ENCODE data around the gene AMOTL2.

AMOTL2 gene

DNA sequence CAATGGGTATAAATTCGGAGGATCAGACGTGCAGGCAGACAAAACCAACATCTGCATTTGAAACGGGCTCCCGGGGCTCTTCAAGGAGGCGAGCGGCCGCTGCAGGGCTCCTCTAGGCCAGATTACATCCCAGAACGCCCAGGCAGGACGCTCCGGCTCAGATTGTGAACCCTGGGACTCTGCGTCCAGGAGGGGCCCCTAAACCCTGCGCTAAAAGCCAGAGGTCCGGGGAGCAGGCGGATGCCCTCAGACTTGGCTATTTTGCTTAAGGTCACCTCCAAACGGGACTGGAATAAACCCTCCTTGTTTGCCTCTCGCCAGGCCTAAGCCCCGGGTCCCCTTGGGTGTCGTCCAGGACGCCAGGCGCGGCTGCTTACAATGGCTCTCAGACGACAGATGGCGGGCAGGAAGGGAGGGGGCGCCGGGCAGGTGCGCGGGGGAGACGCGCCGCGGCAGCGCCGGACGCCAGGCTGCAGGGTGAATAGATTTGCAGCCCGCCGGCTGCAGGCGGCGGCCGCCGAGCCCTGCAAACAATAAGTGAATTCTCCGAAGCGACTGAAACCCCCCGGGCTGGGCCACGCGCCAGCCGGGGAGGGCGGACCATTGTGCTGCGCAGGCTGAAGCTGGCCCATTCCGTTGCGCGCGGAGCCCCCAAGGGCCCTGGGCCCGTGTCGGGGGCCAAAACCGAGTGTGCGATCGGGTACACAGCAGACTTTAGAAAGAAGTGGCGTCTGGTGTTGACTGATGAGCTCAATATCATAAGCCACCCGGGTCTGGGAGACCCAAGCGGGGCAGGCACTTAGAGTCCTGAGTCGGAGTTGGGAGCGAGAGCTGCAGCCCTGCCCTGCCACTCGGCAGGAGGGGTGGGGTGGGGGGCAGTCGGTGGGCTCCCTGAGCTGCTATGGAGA lies 32.3 kb upstream of the AMOTL2 start:
- TF ChIP-seq, protein P1, sequence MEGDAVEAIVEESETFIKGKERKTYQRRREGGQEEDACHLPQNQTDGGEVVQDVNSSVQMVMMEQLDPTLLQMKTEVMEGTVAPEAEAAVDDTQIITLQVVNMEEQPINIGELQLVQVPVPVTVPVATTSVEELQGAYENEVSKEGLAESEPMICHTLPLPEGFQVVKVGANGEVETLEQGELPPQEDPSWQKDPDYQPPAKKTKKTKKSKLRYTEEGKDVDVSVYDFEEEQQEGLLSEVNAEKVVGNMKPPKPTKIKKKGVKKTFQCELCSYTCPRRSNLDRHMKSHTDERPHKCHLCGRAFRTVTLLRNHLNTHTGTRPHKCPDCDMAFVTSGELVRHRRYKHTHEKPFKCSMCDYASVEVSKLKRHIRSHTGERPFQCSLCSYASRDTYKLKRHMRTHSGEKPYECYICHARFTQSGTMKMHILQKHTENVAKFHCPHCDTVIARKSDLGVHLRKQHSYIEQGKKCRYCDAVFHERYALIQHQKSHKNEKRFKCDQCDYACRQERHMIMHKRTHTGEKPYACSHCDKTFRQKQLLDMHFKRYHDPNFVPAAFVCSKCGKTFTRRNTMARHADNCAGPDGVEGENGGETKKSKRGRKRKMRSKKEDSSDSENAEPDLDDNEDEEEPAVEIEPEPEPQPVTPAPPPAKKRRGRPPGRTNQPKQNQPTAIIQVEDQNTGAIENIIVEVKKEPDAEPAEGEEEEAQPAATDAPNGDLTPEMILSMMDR (IDR thresholded peaks at IDR 0.05; ENCODE audit: borderline replicate concordance, insufficient read depth, low read depth, low read length) = no peak

DNA sequence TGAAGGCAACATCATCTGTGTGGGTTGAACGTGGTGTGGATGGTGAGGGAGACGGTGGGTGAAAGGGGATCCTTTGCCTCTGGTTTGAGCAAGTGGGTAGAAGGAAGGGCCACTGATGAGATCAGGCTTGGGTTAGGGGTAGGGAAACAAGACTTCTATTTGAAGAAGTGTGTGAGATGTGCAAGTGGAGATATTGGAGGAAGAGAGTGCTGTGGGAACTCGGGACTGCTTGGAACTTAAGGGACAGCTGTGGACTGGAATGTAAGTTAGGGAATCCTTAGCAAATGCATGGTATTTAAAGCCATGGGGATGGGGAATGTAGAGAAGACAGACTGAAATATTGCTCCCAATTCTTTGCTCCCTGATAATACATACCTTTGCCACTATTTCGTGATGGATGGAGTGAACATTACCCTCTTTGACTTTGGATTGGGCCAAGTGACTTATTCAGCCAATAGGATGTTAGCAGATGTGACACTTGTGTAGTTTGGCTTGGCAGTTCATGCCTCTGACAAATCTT lies 30.2 kb upstream of the AMOTL2 start:
- TF ChIP-seq, protein P1 (IDR thresholded peaks at IDR 0.05; ENCODE audit: borderline replicate concordance, insufficient read depth, low read depth, low read length) = no peak
- H3K4me3 ChIP-seq (ENCODE audit: low read depth, low read length) = no peak overlapping the region

More for the DNA sequence above, 32.3 kb upstream of the AMOTL2 start:
- no peak overlapping the region for H3K4me3 ChIP-seq (ENCODE audit: low read depth, low read length)

DNA sequence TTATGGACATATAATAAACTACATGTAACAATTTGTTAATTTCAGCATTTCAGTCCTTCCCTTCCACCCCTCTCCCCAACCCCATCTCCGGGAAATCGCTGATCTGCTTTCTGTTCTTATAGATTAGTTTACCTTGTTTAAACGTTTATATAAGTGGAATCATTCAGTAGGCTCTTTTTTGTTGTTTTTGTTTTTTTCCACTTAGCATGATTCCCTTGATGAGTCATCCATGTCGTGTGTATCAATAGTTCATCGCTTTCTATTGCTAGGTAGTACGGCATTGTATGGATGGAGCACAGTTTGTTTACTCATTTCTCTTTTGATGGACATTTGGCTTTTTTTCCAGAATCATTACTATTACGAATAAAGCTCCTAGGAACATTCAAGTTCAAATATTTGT lies 23.5 kb upstream of the AMOTL2 start:
- no peak overlapping the region for H3K4me3 ChIP-seq (ENCODE audit: low read depth, low read length)
- TF ChIP-seq, protein P1 (IDR thresholded peaks at IDR 0.05; ENCODE audit: borderline replicate concordance, insufficient read depth, low read depth, low read length) = no peak

DNA sequence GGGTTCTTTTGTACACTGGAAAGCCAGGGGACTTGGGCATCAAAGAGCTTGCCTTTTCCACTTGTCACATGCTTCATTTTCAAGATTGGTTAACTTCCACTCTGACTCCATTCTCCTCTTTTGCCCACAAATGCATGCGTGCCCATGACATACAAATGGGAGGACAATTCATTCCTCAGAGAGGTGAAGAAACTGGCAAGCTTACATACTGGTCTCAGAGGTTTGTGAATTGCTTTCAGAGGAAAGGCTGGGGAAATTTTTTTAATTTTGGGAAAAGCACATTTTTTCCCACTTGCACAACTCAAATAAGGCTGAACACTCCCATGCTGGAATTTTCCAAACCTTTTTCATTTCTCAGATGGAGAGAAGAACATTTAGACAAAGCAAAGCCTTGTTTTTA lies 20.9 kb upstream of the AMOTL2 start:
- TF ChIP-seq, protein P1 (IDR thresholded peaks at IDR 0.05; ENCODE audit: borderline replicate concordance, insufficient read depth, low read depth, low read length) = no peak
- no peak overlapping the region for H3K4me3 ChIP-seq (ENCODE audit: low read depth, low read length)

DNA sequence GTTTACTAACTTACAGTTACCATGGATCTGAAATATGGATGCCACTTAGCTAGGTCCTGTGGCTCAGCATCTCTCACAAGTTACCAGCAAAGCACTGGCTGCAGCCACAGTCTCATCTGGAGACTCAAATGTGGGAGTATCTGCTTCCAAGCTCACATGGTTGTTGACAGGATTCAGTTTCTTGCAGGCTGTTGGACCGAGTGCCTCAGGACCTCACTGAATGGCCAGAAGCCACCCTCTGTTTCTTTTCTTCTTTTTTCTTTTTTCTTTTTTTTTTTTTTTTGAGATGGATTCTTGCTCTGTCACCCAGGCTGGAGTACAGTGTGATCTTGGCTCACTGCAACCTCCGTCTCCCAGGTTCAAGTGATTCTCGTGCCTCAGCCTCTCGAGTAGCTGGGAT lies 20.1 kb upstream of the AMOTL2 start:
- no peak overlapping the region for H3K4me3 ChIP-seq (ENCODE audit: low read depth, low read length)
- TF ChIP-seq, protein P1 (IDR thresholded peaks at IDR 0.05; ENCODE audit: borderline replicate concordance, insufficient read depth, low read depth, low read length) = no peak

DNA sequence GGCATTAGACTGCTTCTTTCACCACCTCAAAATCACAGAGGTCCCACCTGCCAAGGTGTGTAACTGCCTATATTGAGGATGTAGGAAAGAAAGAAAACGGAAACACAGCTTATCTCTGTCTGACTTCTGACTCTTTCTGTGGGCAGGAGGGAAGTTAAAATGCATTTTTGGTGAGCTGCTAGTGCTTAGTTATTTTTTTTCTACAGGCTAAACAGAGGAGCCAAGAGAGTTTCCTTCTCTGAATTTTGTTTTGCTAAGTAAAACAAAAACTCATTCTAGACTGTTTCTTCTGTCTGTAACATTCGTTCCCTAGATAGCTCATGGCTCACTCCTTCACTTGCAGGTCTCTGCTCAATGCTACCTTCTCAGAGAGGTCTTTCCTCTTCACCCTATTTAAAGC lies 18.8 kb upstream of the AMOTL2 start:
- TF ChIP-seq, protein P1 (IDR thresholded peaks at IDR 0.05; ENCODE audit: borderline replicate concordance, insufficient read depth, low read depth, low read length) = no peak
- no peak overlapping the region for H3K4me3 ChIP-seq (ENCODE audit: low read depth, low read length)
